Neural cell (in vitro differentiated cells): ENCODE results near the gene STAT6. TPM values are rescaled to one million over a fixed set of nuclear protein-coding genes. Genes with fewer than 3 reads are reported as not detected.

Experiments used
- H2AFZ ChIP-seq: fragments of 200-600, 300-800 bp; sonication (generic), shearing (Covaris generic); 2 replicates; pipeline ENCODE4 v1.6.0; 2014; ENCODE audit warnings: low read depth, mild to moderate bottlenecking, antibody characterized with exemption, low read length, moderate library complexity
- H3F3A ChIP-seq: fragments of 200-600 bp; shearing (Covaris generic); 2 replicates; pipeline ENCODE4 v1.6.1; 2016; ENCODE audit warnings: mild to moderate bottlenecking, moderate library complexity, mixed read lengths, antibody characterized with exemption, low read length; ENCODE audit not compliant: insufficient read depth, poor library complexity, severe bottlenecking
- H3K27ac ChIP-seq: fragments of 200-600, 300-800 bp; sonication (generic), shearing (Covaris generic); 2 replicates; pipeline ENCODE4 v1.5.1; 2014; ENCODE audit warnings: mild to moderate bottlenecking, low read length, moderate library complexity
- H3K27me3 ChIP-seq: fragments of 300-800, 200-600 bp; sonication (generic), shearing (Covaris generic); 2 replicates; pipeline ENCODE4 v1.6.0; 2014; ENCODE audit warnings: mild to moderate bottlenecking, low read depth, low read length, moderate library complexity; ENCODE audit not compliant: insufficient read depth
- H3K36me3 ChIP-seq: fragments of 300-800, 200-600 bp; sonication (generic), shearing (Covaris generic); 2 replicates; pipeline ENCODE4 v1.5.1; 2014; ENCODE audit warnings: mild to moderate bottlenecking, antibody characterized with exemption, low read length, moderate library complexity; ENCODE audit not compliant: insufficient read depth
- H3K4me2 ChIP-seq: fragments of 300-800, 200-600 bp; sonication (generic), shearing (Covaris generic); 2 replicates; pipeline ENCODE4 v1.6.0; 2014; ENCODE audit warnings: mild to moderate bottlenecking, low read length
- H3K4me3 ChIP-seq: fragments of 300-800, 200-600 bp; sonication (generic), shearing (Covaris generic); 2 replicates; pipeline ENCODE4 v1.5.1; 2014; ENCODE audit warnings: mild to moderate bottlenecking, low read length, moderate library complexity
- H3K79me2 ChIP-seq: fragments of 200-600 bp; shearing (Covaris generic); replicated peaks from 2 replicates; pipeline ENCODE4 v1.6.0; 2014; ENCODE audit warnings: mild to moderate bottlenecking, low read length, moderate library complexity; ENCODE audit not compliant: insufficient read depth
- H3K9ac ChIP-seq: fragments of 300-800, 200-600 bp; sonication (generic), shearing (Covaris generic); 2 replicates; pipeline ENCODE4 v1.6.1; 2016; ENCODE audit warnings: mild to moderate bottlenecking, low read length, mixed read lengths
- H3K9me2 ChIP-seq: fragments of 200-600 bp; shearing (Covaris generic); 2 replicates; pipeline ENCODE4 v1.6.1; 2016; ENCODE audit warnings: mild to moderate bottlenecking, low read length, mixed read lengths; ENCODE audit not compliant: insufficient read depth
- H3K9me3 ChIP-seq: fragments of 200-600, 300-800 bp; sonication (generic), shearing (Covaris generic); 2 replicates; pipeline ENCODE4 v1.6.1; 2016; ENCODE audit warnings: mild to moderate bottlenecking, mixed run types, low read length, moderate library complexity, mixed read lengths
- H4K20me1 ChIP-seq: fragments of 200-600 bp; shearing (Covaris generic); 2 replicates; pipeline ENCODE4 v1.6.1; 2016; ENCODE audit warnings: mild to moderate bottlenecking, mixed run types; ENCODE audit not compliant: insufficient read depth
- CTCF ChIP-seq: fragments of 450-650 bp; IDR thresholded peaks from 2 replicates; pipeline ENCODE4 v1.5.1; 2014; ENCODE audit warnings: antibody characterized with exemption, mild to moderate bottlenecking, moderate library complexity; ENCODE audit not compliant: poor library complexity, severe bottlenecking
- EP300 ChIP-seq: fragments of 450-650 bp; conservative IDR thresholded peaks from 2 replicates; pipeline ENCODE4 v1.6.1; 2014; ENCODE audit warnings: antibody characterized with exemption, mild to moderate bottlenecking, moderate library complexity; ENCODE audit not compliant: poor library complexity, severe bottlenecking
- EZH2 ChIP-seq: fragments of 200-600, 300-800 bp; shearing (Covaris generic), sonication (generic); IDR thresholded peaks from 2 replicates; pipeline ENCODE4 v1.6.1; 2014; ENCODE audit warnings: antibody characterized with exemption, low read length, borderline replicate concordance, mild to moderate bottlenecking; ENCODE audit not compliant: insufficient read depth, poor library complexity, severe bottlenecking
- MXI1 ChIP-seq: fragments of 450-650 bp; conservative IDR thresholded peaks from 2 replicates; pipeline ENCODE4 v1.6.1; 2014; ENCODE audit warnings: antibody characterized with exemption, mild to moderate bottlenecking; ENCODE audit not compliant: poor library complexity, severe bottlenecking
- POLR2AphosphoS5 ChIP-seq: IDR thresholded peaks from 2 replicates; pipeline ENCODE4 v1.6.1; 2012
- RAD21 ChIP-seq: fragments of 450-650 bp; conservative IDR thresholded peaks from 2 replicates; pipeline ENCODE4 v1.6.1; 2014; ENCODE audit warnings: antibody characterized with exemption, mild to moderate bottlenecking, moderate library complexity
- REST ChIP-seq: IDR thresholded peaks from 2 replicates; pipeline ENCODE4 v1.6.1; 2012; ENCODE audit warnings: borderline replicate concordance
- SMC3 ChIP-seq: fragments of 450-650 bp; conservative IDR thresholded peaks from 2 replicates; pipeline ENCODE4 v1.6.1; 2014; ENCODE audit warnings: antibody characterized with exemption, mild to moderate bottlenecking, moderate library complexity; ENCODE audit not compliant: poor library complexity
- TAF1 ChIP-seq: IDR thresholded peaks from 2 replicates; pipeline ENCODE4 v1.6.1; 2012; ENCODE audit warnings: low read depth
- polyA plus RNA-seq: library from polyadenylated mRNA; depleted of rRNA; stranded (reverse); fragments of >200 nt; gene quantifications from 2 replicates; pipeline ENCODE4 v1.2.3, GENCODE V29; 2014

Gene STAT6
- polyA plus RNA-seq, 1 donor from 2014 or later, result not detected

DNA sequence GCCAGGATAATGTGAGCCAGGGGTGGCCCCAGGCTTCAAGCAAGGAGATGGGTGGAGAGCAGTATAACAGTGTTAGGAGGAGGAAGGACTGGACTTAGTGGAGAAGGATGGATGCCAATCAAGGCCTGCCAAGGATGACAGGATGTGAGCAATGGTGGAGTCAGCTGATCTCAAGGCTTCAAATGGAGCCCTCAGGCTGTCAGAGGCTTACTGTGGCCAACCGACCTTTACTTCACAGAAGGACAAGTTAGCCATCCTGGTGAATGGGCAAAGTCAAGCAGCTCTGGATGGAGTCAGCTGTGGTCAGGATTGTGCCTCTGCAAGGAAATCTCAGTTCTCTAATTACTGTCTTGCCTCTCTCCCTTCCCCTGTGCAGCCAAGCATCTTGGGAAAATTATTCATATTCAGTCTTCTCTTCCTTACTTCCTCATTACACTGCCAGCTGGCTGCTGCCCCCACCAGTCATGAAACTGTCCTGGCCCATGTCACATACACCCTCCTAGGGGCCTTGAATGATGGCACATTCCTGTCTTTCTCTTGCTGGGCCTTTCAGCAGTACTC, 7.6 kb upstream of the STAT6 start:
- H2AFZ ChIP-seq, result no peak overlapping the region
- no peaks in the 10 kb centered on the region for H4K20me1 ChIP-seq
- H3K4me2 ChIP-seq, result no peak overlapping the region
- H3F3A ChIP-seq, result no peaks in the 10 kb centered on the region
- no peaks in the 10 kb centered on the region for H3K79me2 ChIP-seq
- no peaks in the 10 kb centered on the region for H3K27me3 ChIP-seq
- no peak overlapping the region for H3K9ac ChIP-seq
- H3K36me3 ChIP-seq, result no peaks in the 10 kb centered on the region
- no peaks in the 10 kb centered on the region for H3K9me3 ChIP-seq
- no peaks in the 10 kb centered on the region for H3K9me2 ChIP-seq
- no peak for TF ChIP-seq POLR2AphosphoS5
- TF ChIP-seq EP300, result no peak
- TF ChIP-seq SMC3, result no peak
- no peak for TF ChIP-seq RAD21
- H3K4me3 ChIP-seq, result no peak overlapping the region
- H3K27ac ChIP-seq, result no peak overlapping the region

DNA sequence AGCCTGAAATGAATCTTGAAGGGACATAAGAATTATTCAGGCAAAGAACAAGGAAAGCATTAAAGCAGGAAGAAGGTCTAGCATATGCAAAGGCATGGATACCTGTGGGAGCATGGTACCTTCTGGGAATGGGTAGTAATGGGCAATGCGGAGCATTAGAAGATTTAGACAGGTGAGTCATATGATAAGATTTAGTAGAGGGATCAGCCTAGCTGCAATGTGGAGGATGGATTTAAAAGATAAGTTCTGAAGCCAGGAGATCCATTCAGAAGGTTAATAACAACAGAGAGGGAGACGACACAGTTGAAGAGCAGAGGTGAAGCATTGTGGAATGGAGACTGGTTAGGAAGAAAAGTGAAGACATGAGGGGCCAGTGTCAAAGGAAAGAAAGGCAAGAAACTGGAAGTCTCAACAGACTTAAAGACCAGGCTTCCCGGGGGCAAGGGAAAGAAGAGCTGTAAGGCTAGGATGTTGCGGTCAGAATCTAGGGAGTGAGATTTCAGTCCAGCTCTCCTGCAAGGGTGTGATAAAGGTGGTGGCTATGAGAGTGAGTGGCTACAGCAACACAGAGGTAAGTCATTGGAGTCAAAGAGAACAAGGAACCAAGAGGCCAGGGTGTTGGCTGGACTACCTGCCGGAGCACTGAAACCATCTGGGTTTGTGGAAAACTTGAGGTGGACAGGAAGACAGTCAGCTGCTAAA, 5.6 kb upstream of the STAT6 start:
- TF ChIP-seq CTCF (no peak), EZH2 (no peak), RAD21 (no peak), TAF1 (no peak), POLR2AphosphoS5 (no peak), MXI1 (no peak), SMC3 (no peak), EP300 (no peak), REST (no peak)
- H3K4me2 ChIP-seq, result no peak overlapping the region
- H3K36me3 ChIP-seq, result no peaks in the 10 kb centered on the region
- H3F3A ChIP-seq, result no peaks in the 10 kb centered on the region
- H3K9ac ChIP-seq, result no peak overlapping the region
- H3K9me2 ChIP-seq, result no peaks in the 10 kb centered on the region
- no peak overlapping the region for H3K27ac ChIP-seq
- no peaks in the 10 kb centered on the region for H4K20me1 ChIP-seq
- no peaks in the 10 kb centered on the region for H3K27me3 ChIP-seq
- H3K4me3 ChIP-seq, result no peak overlapping the region
- no peaks in the 10 kb centered on the region for H3K9me3 ChIP-seq
- no peak overlapping the region for H2AFZ ChIP-seq
- H3K79me2 ChIP-seq, result no peaks in the 10 kb centered on the region
